ENCODE data around the gene SORCS2. TPM values are rescaled to one million over a fixed set of nuclear protein-coding genes. Genes with fewer than 3 reads are reported as not detected.

Gene SORCS2
- total and polyA plus RNA-seq, 2 of the 8 experiments (the other 6 are each of a cell fraction or from before 2014, with no cell fraction given) = 0.36 to 1.8 TPM

GRCh38 chr4:7610022-7610670, 417.8 kb downstream of the SORCS2 start:
- TF ChIP-seq, protein P1, sequence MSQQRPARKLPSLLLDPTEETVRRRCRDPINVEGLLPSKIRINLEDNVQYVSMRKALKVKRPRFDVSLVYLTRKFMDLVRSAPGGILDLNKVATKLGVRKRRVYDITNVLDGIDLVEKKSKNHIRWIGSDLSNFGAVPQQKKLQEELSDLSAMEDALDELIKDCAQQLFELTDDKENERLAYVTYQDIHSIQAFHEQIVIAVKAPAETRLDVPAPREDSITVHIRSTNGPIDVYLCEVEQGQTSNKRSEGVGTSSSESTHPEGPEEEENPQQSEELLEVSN (IDR thresholded peaks at IDR 0.05) = no peak
- TF ChIP-seq CREB1 (IDR thresholded peaks at IDR 0.05) (no peak), CTCF (IDR thresholded peaks at IDR 0.05; ENCODE audit: control extremely low read depth in 1 of 3, insufficient read depth in 1 of 3, low read depth in 1 of 3, low read length in 3 of 3) (no peak)
- 89% methylated on average over 17 of the region's 17 CpGs; no CpG with 5 or more reads in 1 of the 2 experiments for WGBS, 2 experiments (ENCODE audit: extremely low coverage in 1 of 2, insufficient coverage in 1 of 2, insufficient read length in 1 of 2, insufficient replicate concordance in 2 of 2, low coverage in 1 of 2, low lambda C conversion rate in 2 of 2, missing lambda C conversion rate in 1 of 2)
- Histone ChIP-seq H3K4me1 (replicated peaks in 1 of 4; ENCODE audit: control insufficient read depth in 3 of 4, insufficient read depth in 4 of 4, low read length in 3 of 4) (no peaks in the 10 kb centered on the region), H3K79me1 (ENCODE audit: low read depth, low read length) (no peaks in the 10 kb centered on the region), H2BK20ac (ENCODE audit: low read length) (no peak overlapping the region), H2AFZ (ENCODE audit: low read length) (no peak overlapping the region), H3K27me3 (replicated peaks in 1 of 4; ENCODE audit: control insufficient read depth in 3 of 4, extremely low read depth in 1 of 4, insufficient read depth in 3 of 4, low read length in 3 of 4) (no peaks in the 10 kb centered on the region; a peak in 1 of 7 replicates), H3K18ac (ENCODE audit: extremely low read depth, low read length) (no peak overlapping the region), H4K91ac (replicated peaks; ENCODE audit: insufficient read length, low read length) (no peak overlapping the region), H3K4me3 (ENCODE audit: extremely low read depth in 1 of 4, insufficient read depth in 2 of 4, low read depth in 3 of 4, low read length in 4 of 4) (no peak overlapping the region), H3K23me2 (ENCODE audit: low read depth, low read length) (peaks cover 15% of the 10 kb centered on the region; the same call in 1 of the 2 replicates), H2BK5ac (ENCODE audit: low read depth, low read length) (no peak overlapping the region), H4K5ac (ENCODE audit: insufficient read length, low read depth, low read length) (no peak overlapping the region), H3K79me2 (ENCODE audit: control insufficient read depth in 1 of 2, insufficient read depth in 2 of 2, low read length in 2 of 2) (no peaks in the 10 kb centered on the region), H3K9ac (replicated peaks in 1 of 4; ENCODE audit: extremely low read depth in 1 of 4, low read depth in 3 of 4, low read length in 3 of 4) (no peak overlapping the region), H3K56ac (replicated peaks; ENCODE audit: insufficient read length, low read depth, low read length) (no peak overlapping the region), H3K4me2 (ENCODE audit: insufficient read depth in 1 of 2, low read depth in 2 of 2, low read length in 2 of 2) (no peak overlapping the region), H3K36me3 (ENCODE audit: control insufficient read depth in 2 of 4, insufficient read depth in 4 of 4, low read length in 3 of 4) (no peaks in the 10 kb centered on the region), H3K4ac (replicated peaks; ENCODE audit: insufficient read length, low read depth, low read length) (no peak overlapping the region), H3K23ac (ENCODE audit: insufficient read length) (no peak overlapping the region), H2BK120ac (replicated peaks; ENCODE audit: low read depth, low read length) (no peak overlapping the region), H4K8ac (ENCODE audit: extremely low read depth, insufficient read depth, low read length) (no peak overlapping the region), H2BK12ac (ENCODE audit: low read depth, low read length) (no peak overlapping the region), H3K14ac (ENCODE audit: insufficient read length) (no peak overlapping the region), H3K27ac (ENCODE audit: low read depth, low read length) (no peak overlapping the region), H2AK5ac (ENCODE audit: low read depth, low read length) (no peak overlapping the region), H3K9me3 (ENCODE audit: insufficient read depth in 2 of 2, low read depth in 1 of 2, low read length in 1 of 2) (peaks cover under 1 to 6% of the 10 kb centered on the region in 2 experiments; a peak in 2 of 4 replicates), H2BK15ac (ENCODE audit: low read length) (no peak overlapping the region), H4K20me1 (replicated peaks in 1 of 2; ENCODE audit: control insufficient read depth in 1 of 2, insufficient read depth in 2 of 2, low read length in 2 of 2) (peaks cover 0 to 5% of the 10 kb centered on the region in 2 experiments)
- no peak for FAIRE-seq
- ChIA-PET CTCF (ENCODE audit: partially characterized antibody) (no interaction called here), POLR2A (ENCODE audit: partially characterized antibody) (no interaction called here)
- DNase-seq (ENCODE audit: low read depth in 1 of 2, low spot score in 2 of 2) = no peak
